NK-92 treated with Interleukin-12 subunit alpha and Interleukin-12 subunit beta, amount 100 ng/mL, for 24 hours (cell line): Measurements from ENCODE around the gene RIPOR2.
"Not testable (repeated sequence)": the region's sequence is repeated elsewhere in the genome, so short reads cannot be mapped to it uniquely, and the experiment has no call there.

ENCODE experiments used
- DNase-seq: peaks from one replicate; lab custom pipeline; 2025; lab: John Stamatoyannopoulos, UW

RIPOR2 gene

GRCh38 chr6:24905483-24905882, 30.3 kb downstream of the RIPOR2 start:
- DNase-seq = no peak

GRCh38 chr6:24903681-24904080, 32.1 kb downstream of the RIPOR2 start:
- DNase-seq = no peak

- DNase-seq = no peak
Observed at GRCh38 chr6:24902782-24903181, 33.0 kb downstream of the RIPOR2 start.

- no peak for DNase-seq
Observed at GRCh38 chr6:24901698-24902328, 33.9 kb downstream of the RIPOR2 start.

GRCh38 chr6:24900917-24901697, 34.7 kb downstream of the RIPOR2 start:
- no peak for DNase-seq

- no peak for DNase-seq
Observed at GRCh38 chr6:24899997-24900325, 35.8 kb downstream of the RIPOR2 start.

GRCh38 chr6:24899136-24899996, 36.4 kb downstream of the RIPOR2 start:
- DNase-seq = no peak

GRCh38 chr6:24898676-24899075, 37.1 kb downstream of the RIPOR2 start:
- DNase-seq = no peak

- no peak for DNase-seq
Observed at GRCh38 chr6:24897186-24897585, 38.6 kb downstream of the RIPOR2 start.

GRCh38 chr6:24893342-24893850, 42.4 kb downstream of the RIPOR2 start:
- DNase-seq = no peak

- no peak for DNase-seq
Observed at GRCh38 chr6:24891004-24891403, 44.8 kb downstream of the RIPOR2 start.

GRCh38 chr6:24890471-24890870, 45.3 kb downstream of the RIPOR2 start:
- DNase-seq = no peak

GRCh38 chr6:24888715-24889370, 46.9 kb downstream of the RIPOR2 start:
- DNase-seq = no peak

GRCh38 chr6:24887545-24888140, 48.1 kb downstream of the RIPOR2 start:
- no peak for DNase-seq

- no peak for DNase-seq
Observed at GRCh38 chr6:24883618-24884017, 52.1 kb downstream of the RIPOR2 start.

- no peak for DNase-seq
Observed at GRCh38 chr6:24882835-24883555, 52.8 kb downstream of the RIPOR2 start.

GRCh38 chr6:24882295-24882694, 53.5 kb downstream of the RIPOR2 start:
- no peak for DNase-seq

- DNase-seq = no peak
Observed at GRCh38 chr6:24881376-24881775, 54.4 kb downstream of the RIPOR2 start.

GRCh38 chr6:24880451-24880850, 55.3 kb downstream of the RIPOR2 start:
- no peak for DNase-seq

- DNase-seq = no peak
Observed at GRCh38 chr6:24879351-24879750, 56.4 kb downstream of the RIPOR2 start.

- not testable (repeated sequence) for DNase-seq
Observed at GRCh38 chr6:24877747-24878146, 58.0 kb downstream of the RIPOR2 start.
